Activated B cell treated with CpG ODN at 0.5 μM for 24 hours (primary cell): ENCODE results near the gene FANCI. TPM values are rescaled to one million over a fixed set of nuclear protein-coding genes. Genes with fewer than 3 reads are reported as not detected.

Source experiments
- ATAC-seq: fragments of 200-7000 bp; cut with Tn5 transposase; one replicate; pipeline ENCODE4 v1.10.0; 2021; ENCODE audit warnings: low read depth, mild to moderate bottlenecking, moderate library complexity
- CTCF ChIA-PET: fragments of 350-600 bp; sonication (Branson Sonifier 250); formaldehyde crosslinking; loops from one replicate; lab custom pipeline; 2021; ENCODE audit warnings: antibody characterized with exemption; lab: Charles Lee
- POLR2A ChIA-PET: fragments of 350-600 bp; sonication (Branson Sonifier 250); formaldehyde crosslinking; loops from one replicate; lab custom pipeline; 2021; ENCODE audit warnings: antibody characterized with exemption; lab: Charles Lee
- DNase-seq: peaks from one replicate; pipeline ENCODE4 v3.0.0; 2022
- H3K27ac Mint-ChIP-seq: one replicate; pipeline ENCODE4 v1.8.0; 2020; ENCODE audit warnings: mixed read lengths
- H3K27me3 Mint-ChIP-seq: one replicate; pipeline ENCODE4 v1.8.0; 2021; ENCODE audit warnings: mixed read lengths
- H3K36me3 Mint-ChIP-seq: one replicate; pipeline ENCODE4 v1.8.0; 2021; ENCODE audit warnings: low read depth, mixed read lengths
- H3K4me1 Mint-ChIP-seq: one replicate; pipeline ENCODE4 v1.8.0; 2021; ENCODE audit warnings: mixed read lengths
- H3K4me3 Mint-ChIP-seq: one replicate; pipeline ENCODE4 v1.8.0; 2020; ENCODE audit warnings: mild to moderate bottlenecking, mixed read lengths
- H3K9me3 Mint-ChIP-seq: one replicate; pipeline ENCODE4 v1.8.0; 2020; ENCODE audit warnings: mixed read lengths
- CTCF ChIP-seq: fragments of 200-600 bp; IDR thresholded peaks from one replicate; pipeline ENCODE4 v1.8.0; 2022; ENCODE audit warnings: antibody characterized with exemption, mild to moderate bottlenecking
- intact Hi-C: fragments of 100-400 bp; cut with micrococcal nuclease; formaldehyde crosslinking; loops from one replicate; pipeline ENCODE4 v1.15.1; 2024
- total RNA-seq: library from RNA; stranded (reverse); gene quantifications from 2 replicates; pipeline ENCODE4 v1.2.3, GENCODE V29; 2022

FANCI gene
- total RNA-seq, 1 donor from 2014 or later = 16.6 TPM

- ChIA-PET CTCF (no interaction called here), POLR2A (no interaction called here)
- Mint-ChIP-seq H3K27me3 (peaks cover 3% of the 10 kb centered on the region), H3K4me3 (no peak overlapping the region), H3K27ac (no peak overlapping the region), H3K9me3 (no peaks in the 10 kb centered on the region), H3K36me3 (no peaks in the 10 kb centered on the region), H3K4me1 (no peaks in the 10 kb centered on the region)
- no peak for DNase-seq
- TF ChIP-seq CTCF = no peak
- intact Hi-C loops = no loop called here
- ATAC-seq = no peak
Observed at GRCh38 chr15:89218531-89218930, 25.2 kb upstream of the FANCI start.

- no peaks in the 10 kb centered on the region for H3K9me3 Mint-ChIP-seq
- intact Hi-C loops = no loop called here
- H3K36me3 Mint-ChIP-seq = no peaks in the 10 kb centered on the region
- ChIA-PET CTCF (no interaction called here), POLR2A (no interaction called here)
- DNase-seq = no peak
- no peak for TF ChIP-seq CTCF
- no peak within 1 kb of the TSS for H3K4me3 Mint-ChIP-seq
- no peak within 1 kb of the TSS for H3K27ac Mint-ChIP-seq
- ATAC-seq = no peak
- H3K27me3 Mint-ChIP-seq = peaks cover 6% of the 10 kb centered on the region
- no peaks in the 10 kb centered on the region for H3K4me1 Mint-ChIP-seq
Observed at GRCh38 chr15:89221543-89221942, 22.2 kb upstream of the FANCI start, which contains the start of gene RLBP1. Gene RLBP1, minus strand, starts transcription at chr15:89221579. Its CDS starts 2,604 bp downstream, at chr15:89218975.

DNA sequence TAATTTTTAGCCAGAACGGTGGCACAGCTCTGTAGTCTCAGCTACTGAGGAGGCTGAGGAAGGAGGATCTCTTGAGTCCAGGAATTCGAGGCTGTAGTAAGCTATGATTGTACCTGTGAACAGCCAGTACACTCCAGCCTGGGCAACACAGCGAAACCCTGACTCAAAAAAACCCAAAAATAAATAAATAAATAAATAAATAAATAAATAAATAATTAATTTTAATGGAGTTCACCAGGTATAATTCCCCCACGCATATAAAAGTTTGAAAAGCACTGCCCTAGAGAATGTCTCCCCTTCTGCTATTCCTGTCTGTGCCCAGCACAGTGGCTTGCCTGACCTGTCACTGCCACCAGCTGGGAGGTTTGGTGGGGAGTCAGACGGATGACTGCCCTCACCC is 18.2 kb upstream of the FANCI start:
- no peaks in the 10 kb centered on the region for H3K4me1 Mint-ChIP-seq
- ChIA-PET POLR2A (no interaction called here), CTCF (no interaction called here)
- H3K9me3 Mint-ChIP-seq = no peaks in the 10 kb centered on the region
- H3K27me3 Mint-ChIP-seq = peaks cover 12% of the 10 kb centered on the region
- no peak overlapping the region for H3K27ac Mint-ChIP-seq
- DNase-seq (no peak), ATAC-seq (no peak)
- intact Hi-C loops = no loop called here
- H3K36me3 Mint-ChIP-seq = no peaks in the 10 kb centered on the region
- no peak for TF ChIP-seq CTCF
- H3K4me3 Mint-ChIP-seq = no peak overlapping the region

- CTCF ChIA-PET = no interaction called here
- H3K27me3 Mint-ChIP-seq = peaks cover 12% of the 10 kb centered on the region
- DNase-seq = no peak
- no peaks in the 10 kb centered on the region for H3K36me3 Mint-ChIP-seq
- H3K4me1 Mint-ChIP-seq = no peaks in the 10 kb centered on the region
- no peak for TF ChIP-seq CTCF
- POLR2A ChIA-PET = no interaction called here
- no peak overlapping the region for H3K27ac Mint-ChIP-seq
- H3K9me3 Mint-ChIP-seq = no peaks in the 10 kb centered on the region
- ATAC-seq = no peak
- intact Hi-C loops = no loop called here
- H3K4me3 Mint-ChIP-seq = no peak overlapping the region
Observed at GRCh38 chr15:89226359-89227221, 17.2 kb upstream of the FANCI start.

DNA sequence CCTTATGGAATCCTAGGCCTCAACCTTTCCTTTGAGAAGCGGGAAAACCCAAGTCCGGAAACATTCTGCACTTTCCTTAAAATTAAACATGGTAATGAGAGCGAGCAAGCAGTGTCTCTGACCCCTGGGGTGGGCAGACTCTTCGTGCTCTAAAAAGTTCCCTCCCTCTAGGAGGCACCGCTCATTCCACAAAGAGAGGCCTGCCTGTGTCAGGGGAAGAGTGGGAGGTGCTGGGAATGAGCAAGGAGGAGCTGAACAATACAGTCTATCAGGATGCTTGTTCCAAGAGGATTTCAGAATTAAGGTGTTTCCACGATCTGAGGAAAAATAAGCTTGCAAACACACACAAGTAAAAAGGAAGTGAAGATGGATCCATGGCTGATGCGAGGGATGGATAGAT is 16.4 kb upstream of the FANCI start:
- Mint-ChIP-seq H3K4me3 (no peak overlapping the region), H3K4me1 (no peaks in the 10 kb centered on the region), H3K27me3 (peaks cover 12% of the 10 kb centered on the region), H3K9me3 (no peaks in the 10 kb centered on the region), H3K27ac (no peak overlapping the region), H3K36me3 (no peaks in the 10 kb centered on the region)
- ATAC-seq (no peak), DNase-seq (no peak)
- ChIA-PET CTCF (no interaction called here), POLR2A (no interaction called here)
- no peak for TF ChIP-seq CTCF
- intact Hi-C loops = no loop called here
